GM19455 (cell line): ENCODE results near the gene CLSTN1.
"Not testable (repeated sequence)": the region's sequence is repeated elsewhere in the genome, so short reads cannot be mapped to it uniquely, and the experiment has no call there.

Experiments
- ATAC-seq: cut with Tn5 transposase; IDR thresholded peaks from one replicate; pipeline ENCODE4 v1.9.1; 2021; ENCODE audit not compliant: unreplicated experiment

CLSTN1 gene

GRCh38 chr1:9717193-9718005, 106.4 kb downstream of the CLSTN1 start:
- no peak for ATAC-seq

GRCh38 chr1:9716404-9717192, 107.2 kb downstream of the CLSTN1 start:
- ATAC-seq: no peak

- ATAC-seq: no peak
Measured at GRCh38 chr1:9715536-9716226, 108.1 kb downstream of the CLSTN1 start.

GRCh38 chr1:9714257-9714718, 109.5 kb downstream of the CLSTN1 start:
- ATAC-seq: no peak

GRCh38 chr1:9712767-9713166, 111.0 kb downstream of the CLSTN1 start:
- ATAC-seq: not testable (repeated sequence)

- no peak for ATAC-seq
Measured at GRCh38 chr1:9711466-9712020, 112.2 kb downstream of the CLSTN1 start.

GRCh38 chr1:9710037-9710436, 113.7 kb downstream of the CLSTN1 start:
- ATAC-seq: no peak

GRCh38 chr1:9706178-9706577, 117.6 kb downstream of the CLSTN1 start:
- ATAC-seq: no peak

GRCh38 chr1:9705337-9706093, 118.2 kb downstream of the CLSTN1 start:
- no peak for ATAC-seq

GRCh38 chr1:9703681-9704080, 120.1 kb downstream of the CLSTN1 start:
- ATAC-seq: no peak

- no peak for ATAC-seq
Measured at GRCh38 chr1:9703165-9703509, 120.6 kb downstream of the CLSTN1 start.

- no peak for ATAC-seq
Measured at GRCh38 chr1:9701665-9702064, 122.1 kb downstream of the CLSTN1 start.

- ATAC-seq: no peak
Measured at GRCh38 chr1:9700340-9700739, 123.4 kb downstream of the CLSTN1 start.

GRCh38 chr1:9699361-9699760, 124.4 kb downstream of the CLSTN1 start:
- ATAC-seq: no peak

- ATAC-seq: no peak
Measured at GRCh38 chr1:9696793-9697192, 127.0 kb downstream of the CLSTN1 start.

- ATAC-seq: no peak
Measured at GRCh38 chr1:9691691-9692090, 132.1 kb downstream of the CLSTN1 start.

- ATAC-seq: no peak
Measured at GRCh38 chr1:9691108-9691445, 132.7 kb downstream of the CLSTN1 start.

- no peak for ATAC-seq
Measured at GRCh38 chr1:9690440-9691107, 133.2 kb downstream of the CLSTN1 start.

GRCh38 chr1:9689971-9690381, 133.8 kb downstream of the CLSTN1 start:
- no peak for ATAC-seq
